Stimulated activated CD8-positive, alpha-beta memory T cell treated with anti-CD3 and anti-CD28 coated beads, Interleukin-12 subunit alpha, Interleukin-12 subunit beta, amount 100 ng/mL, for 24 hours (primary cell): ENCODE results near the gene CALHM3.
"Not testable (repeated sequence)": the region's sequence is repeated elsewhere in the genome, so short reads cannot be mapped to it uniquely, and the experiment has no call there.

Experiments
- DNase-seq: peaks from one replicate; pipeline ENCODE4 v3.0.0-alpha.2; 2020; ENCODE audit errors: extremely low read depth

Gene CALHM3, protein sequence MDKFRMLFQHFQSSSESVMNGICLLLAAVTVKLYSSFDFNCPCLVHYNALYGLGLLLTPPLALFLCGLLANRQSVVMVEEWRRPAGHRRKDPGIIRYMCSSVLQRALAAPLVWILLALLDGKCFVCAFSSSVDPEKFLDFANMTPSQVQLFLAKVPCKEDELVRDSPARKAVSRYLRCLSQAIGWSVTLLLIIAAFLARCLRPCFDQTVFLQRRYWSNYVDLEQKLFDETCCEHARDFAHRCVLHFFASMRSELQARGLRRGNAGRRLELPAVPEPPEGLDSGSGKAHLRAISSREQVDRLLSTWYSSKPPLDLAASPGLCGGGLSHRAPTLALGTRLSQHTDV

GRCh38 chr10:103479135-103479534 lies at the start of gene CALHM3:
TSS of gene CALHM3 (minus strand) at chr10:103479240. CDS start at chr10:103479032, 208 bp downstream.
- DNase-seq = no peak

GRCh38 chr10:103528549-103528948 lies 49.5 kb upstream of the CALHM3 start:
- DNase-seq = no peak

DNA sequence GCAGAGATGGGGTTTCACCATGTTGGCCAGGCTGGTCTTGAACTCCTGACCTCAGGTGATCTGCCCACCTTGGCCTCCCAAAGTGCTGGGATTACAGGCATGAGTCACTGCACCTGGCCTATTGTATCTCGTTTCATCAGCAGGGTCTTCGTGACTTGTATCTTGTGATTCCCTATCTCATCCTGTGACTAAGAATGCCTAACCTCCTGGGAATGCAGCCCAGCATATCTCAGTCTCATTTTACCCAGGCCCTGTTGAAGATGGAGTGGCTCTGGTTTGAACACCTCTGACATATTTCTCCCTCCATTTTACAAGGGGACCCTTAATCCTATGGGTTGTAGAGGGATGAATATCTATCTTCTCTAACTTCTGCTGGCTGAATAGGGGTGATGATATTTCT lies 48.4 kb upstream of the CALHM3 start:
- DNase-seq = not testable (repeated sequence)

- no peak for DNase-seq
Observed at GRCh38 chr10:103525901-103526300, 46.9 kb upstream of the CALHM3 start.

DNA sequence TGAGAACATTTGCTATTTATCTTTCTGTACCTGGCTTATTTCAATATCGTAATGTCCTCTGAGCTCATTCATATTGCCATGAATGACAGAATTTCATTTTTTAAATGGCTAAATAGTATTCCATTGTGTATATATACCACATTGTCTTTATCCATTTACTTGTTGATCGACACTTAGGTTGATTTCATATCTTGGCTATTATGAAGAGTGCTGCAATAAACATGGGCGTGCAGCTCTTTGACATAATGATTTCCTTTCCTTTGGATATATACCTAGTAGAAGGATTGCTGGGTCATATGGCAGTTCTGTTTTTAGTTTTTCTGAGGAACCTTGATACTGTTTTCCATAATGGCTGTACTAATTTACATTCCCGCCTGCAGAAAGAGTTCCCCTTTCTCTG lies 44.6 kb upstream of the CALHM3 start:
- no peak for DNase-seq

DNA sequence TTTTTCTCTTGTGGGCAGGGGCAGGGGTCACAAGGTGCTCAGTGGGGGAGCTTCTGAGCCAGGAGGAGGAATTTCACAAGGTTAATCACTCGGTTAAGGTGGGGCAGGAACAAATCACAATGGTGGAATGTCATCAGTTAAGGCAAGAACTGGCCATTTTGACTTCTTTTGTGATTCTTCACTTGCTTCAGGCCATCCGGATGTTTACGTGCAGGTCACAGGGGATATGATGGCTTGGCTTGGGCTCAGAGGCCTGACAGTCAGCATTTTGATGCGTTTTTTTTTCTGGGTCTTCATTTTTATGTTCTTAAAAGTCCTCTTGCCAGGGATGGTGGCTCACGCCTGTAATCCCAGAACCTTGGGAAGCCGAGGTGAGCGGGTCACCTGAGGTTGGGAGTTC lies 43.0 kb upstream of the CALHM3 start:
- DNase-seq = not testable (repeated sequence)

DNA sequence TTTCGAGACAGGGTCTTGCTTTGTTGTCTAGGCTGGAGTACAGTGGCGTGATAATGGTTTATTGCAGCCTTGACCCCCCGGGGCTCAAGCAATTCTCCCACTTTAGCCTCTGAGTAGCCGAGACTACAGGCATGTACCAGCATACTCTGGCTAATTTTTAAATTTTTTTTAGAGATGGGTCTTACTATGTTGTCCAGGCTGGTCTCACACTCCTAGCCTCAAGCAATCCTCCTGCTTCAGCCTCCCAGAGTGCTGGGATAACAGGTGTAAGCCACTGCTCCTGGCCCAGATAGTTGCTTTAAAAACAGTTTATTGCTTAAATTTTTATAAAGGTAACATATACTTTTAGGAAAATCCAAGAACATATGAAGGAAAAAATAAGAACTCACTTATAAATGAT lies 40.8 kb upstream of the CALHM3 start:
- DNase-seq = no peak

- DNase-seq = no peak
Observed at GRCh38 chr10:103517234-103518085, 38.4 kb upstream of the CALHM3 start.

- DNase-seq = no peak
Observed at GRCh38 chr10:103514244-103514643, 35.2 kb upstream of the CALHM3 start.

DNA sequence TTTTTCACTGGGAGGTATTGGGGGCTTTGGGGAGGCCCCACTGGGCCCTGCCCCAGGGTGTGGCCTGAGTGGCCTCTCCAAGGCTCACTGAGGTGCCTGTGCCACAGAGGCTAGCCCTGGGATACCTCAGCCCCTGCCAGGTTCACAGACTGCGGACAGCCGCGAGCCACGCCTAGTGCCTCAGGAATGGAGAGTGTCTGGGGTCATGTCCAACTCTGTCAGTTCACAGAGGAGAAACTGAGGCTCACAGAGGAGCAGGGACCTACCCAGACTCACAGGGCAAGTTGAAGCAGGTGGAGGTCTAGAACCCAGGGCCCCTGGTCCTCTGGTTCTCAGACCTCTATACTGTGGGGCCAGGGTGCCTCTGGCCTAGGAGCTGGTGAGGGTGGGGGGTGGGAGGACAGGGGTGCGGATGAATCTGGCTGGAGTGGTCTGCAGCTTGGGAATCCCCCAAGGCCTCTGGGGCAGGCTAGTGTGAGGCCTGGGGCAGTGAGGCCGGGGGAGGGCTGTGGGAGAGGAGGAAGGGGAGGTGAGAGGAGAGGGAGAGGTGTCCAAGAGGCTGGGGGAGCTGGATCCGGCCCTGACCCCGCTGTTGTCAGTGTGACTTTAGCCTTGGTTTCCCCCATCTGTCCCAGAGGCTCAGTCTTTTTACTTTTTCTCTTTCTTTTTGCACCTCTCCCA lies 34.5 kb upstream of the CALHM3 start:
- no peak for DNase-seq

GRCh38 chr10:103512591-103513379 lies 33.7 kb upstream of the CALHM3 start:
- DNase-seq = no peak

DNA sequence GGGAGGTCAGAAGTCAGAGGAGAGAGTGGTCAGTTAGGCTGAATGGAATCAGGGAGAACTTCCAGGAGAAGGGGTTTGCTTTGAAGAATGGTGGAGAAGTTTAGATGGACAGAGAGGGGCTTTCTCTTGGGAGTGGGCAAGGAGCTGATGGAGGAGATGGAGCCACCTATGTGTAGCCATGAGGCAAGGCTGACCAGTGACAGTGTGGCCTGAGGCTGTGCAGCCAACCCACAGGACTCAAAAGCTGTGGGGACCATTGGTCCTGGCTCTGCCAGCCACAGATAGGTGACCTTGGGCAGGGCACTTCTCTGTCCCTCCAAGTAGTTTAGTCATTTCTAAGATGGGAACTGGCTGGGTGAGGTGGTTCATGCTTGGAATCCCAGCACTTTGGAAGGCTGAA lies 33.1 kb upstream of the CALHM3 start:
- DNase-seq = no peak

DNA sequence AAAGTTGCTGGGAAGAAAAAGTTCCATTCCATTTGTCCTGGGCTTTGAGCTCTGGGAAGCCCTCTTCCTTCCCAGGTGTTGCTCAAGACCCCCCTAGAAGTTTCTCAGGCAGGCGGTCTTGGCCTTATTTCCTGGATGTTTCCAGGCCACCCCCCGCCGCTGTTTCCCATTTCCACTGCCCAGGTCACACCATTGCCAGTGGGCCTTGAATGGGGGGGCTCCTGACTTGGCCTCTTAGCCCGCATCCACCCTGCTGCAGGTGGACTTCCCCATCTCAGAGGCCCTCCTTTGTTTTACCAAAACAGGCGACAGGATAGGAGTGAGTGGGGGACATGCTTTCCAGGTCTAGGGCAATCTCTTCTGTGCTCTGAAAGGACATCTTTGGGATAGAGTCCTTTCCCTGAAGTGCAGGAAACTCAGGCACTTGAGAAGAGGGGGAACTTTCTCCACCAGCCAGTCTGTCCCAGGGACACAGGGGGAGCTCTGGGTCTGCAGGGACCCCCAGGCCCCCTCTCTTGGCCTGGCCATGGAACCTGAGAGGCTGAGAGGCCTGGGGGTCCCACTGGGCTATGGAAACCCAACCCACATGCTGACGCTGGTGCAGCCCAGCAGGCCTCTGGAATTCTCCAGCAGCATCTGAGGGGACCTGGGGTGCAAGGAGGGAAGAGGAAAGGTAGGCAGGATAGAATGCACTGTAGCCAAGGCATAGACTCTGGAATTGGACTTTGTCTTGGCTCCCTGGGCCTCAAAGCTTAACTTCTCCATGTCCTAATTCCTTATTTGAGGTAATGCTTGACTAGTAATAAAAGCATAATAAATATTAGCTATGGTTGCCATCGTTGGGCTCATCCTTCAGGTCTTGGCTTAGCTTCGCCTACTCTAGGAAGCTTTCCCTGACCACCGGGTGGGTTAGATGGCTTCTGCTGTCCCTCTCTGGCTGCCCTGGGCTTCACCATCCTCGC lies 32.0 kb upstream of the CALHM3 start:
- DNase-seq = no peak

- no peak for DNase-seq
Observed at GRCh38 chr10:103510046-103510685, 31.1 kb upstream of the CALHM3 start.

DNA sequence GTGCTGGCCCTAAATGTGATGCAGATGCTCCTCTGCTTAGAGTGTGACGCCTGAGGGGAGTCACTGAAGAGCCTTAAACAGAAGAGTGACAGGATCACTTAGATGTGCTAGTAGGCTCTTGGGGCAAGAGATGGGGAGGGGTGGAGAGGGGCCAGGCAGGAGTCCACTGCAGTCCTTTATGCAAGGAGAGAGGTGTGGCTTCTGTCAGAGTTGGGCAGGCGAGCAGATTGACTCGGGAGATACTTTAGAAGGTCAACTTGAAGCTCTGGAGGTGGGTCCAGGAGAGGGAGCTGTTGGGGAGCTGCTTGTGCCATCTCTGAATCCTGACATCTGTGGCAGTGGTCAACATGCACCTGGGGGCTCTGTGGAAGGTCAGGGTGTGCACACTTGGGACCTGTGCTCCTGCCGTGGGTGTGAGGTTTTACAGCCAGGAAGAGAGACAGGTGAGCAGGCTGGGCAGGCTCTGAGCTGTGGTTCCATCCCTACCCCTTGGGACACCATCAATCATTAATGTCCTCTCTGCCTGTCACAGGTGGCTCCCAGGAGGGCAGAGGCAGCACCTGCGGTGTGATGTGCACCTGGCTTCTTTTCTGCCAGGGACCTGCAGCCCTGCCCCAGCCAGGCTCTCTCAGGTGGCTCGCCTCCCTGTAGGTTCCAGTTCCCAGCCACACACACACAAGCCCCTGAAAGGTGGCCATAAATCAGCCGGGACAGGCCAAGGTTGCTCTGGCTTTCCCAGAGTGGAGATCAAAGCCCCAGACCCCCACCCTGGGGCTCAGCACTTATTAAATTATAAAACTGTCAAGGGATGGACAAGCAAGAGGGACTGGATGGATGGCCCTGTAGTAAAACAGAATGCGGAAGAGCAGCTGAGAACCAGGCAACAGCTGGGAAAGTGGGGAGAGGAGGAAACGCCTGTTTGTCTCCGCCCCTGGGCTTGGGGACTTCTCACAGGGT lies 28.5 kb upstream of the CALHM3 start:
- no peak for DNase-seq

DNA sequence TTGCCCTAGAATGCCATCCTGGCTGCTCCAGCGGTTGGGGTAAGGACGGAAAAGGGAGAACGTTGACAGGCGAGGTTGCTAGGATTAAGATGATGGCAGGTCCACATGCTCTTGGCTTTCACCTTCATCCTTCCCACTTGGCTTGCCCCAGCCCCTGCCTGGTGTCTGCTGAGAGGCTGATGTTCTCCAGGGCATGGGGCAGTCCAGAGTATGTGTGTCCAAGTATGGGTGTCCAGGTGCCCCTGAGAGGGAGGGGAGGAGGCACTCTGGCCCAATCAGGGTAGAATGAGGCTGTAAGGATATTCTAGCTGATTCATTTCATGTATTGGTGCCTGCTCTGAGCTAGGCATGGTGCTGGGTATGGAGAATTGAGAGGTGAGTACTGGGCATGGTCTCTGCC lies 27.0 kb upstream of the CALHM3 start:
- no peak for DNase-seq

GRCh38 chr10:103504181-103504783 lies 25.2 kb upstream of the CALHM3 start:
- DNase-seq = no peak

- DNase-seq = not testable (repeated sequence)
Observed at GRCh38 chr10:103503777-103504176, 24.7 kb upstream of the CALHM3 start.
